A549 (cell line): ENCODE results near the gene TCN2. TPM values are rescaled to one million over a fixed set of nuclear protein-coding genes. Genes with fewer than 3 reads are reported as not detected.

Source experiments
- ATAC-seq, 2 experiments: fragments of 200-7000 bp in 1 of 2; fragments of >200 bp in 1 of 2; cut with Nextera tagmentation in 1 of 2; cut with Tn5 transposase in 1 of 2; 3 replicates each; pipeline versions ENCODE4 v1.8.0 to v1.9.1; 2018 to 2020; ENCODE audit warnings: mild to moderate bottlenecking in 1 of 2, moderate library complexity in 1 of 2
- CTCF ChIA-PET: fragments of 300-600 bp; sonication (Branson Sonifier 250); formaldehyde crosslinking; extraction: SDS; loops from one replicate; lab custom pipeline; 2021; ENCODE audit warnings: antibody characterized with exemption, inconsistent platforms; lab: Yijun Ruan, JAX
- POLR2A ChIA-PET: fragments of 350-600 bp; formaldehyde crosslinking; extraction: SDS; loops from one replicate; lab custom pipeline; 2021; ENCODE audit warnings: antibody characterized with exemption, inconsistent platforms; lab: Yijun Ruan, JAX
- DNase-seq, 2 experiments: peaks; one replicate each; pipeline versions ENCODE4 v3.0.0 to v3.0.0-alpha.2; 2011 to 2016; ENCODE audit warnings: low read depth in 1 of 2, low spot score in 1 of 2
- FAIRE-seq: peaks from 2 replicates; lab custom pipeline; 2011; peaks lifted over from hg19 to GRCh38; lab: Jason Lieb, UNC
- H3K27ac ChIP-seq, 2 experiments: fragments of >200 bp; sonication (Bioruptor Twin); formaldehyde crosslinking; 3 replicates each; pipeline ENCODE4 v1.5.1; 2016 to 2017
- H3K4me1 ChIP-seq: fragments of >200 bp; sonication (Bioruptor Twin); formaldehyde crosslinking; 3 replicates; pipeline ENCODE4 v1.6.1; 2016
- H3K4me2 ChIP-seq: fragments of >200 bp; sonication (Bioruptor Twin); formaldehyde crosslinking; 3 replicates; pipeline ENCODE4 v1.6.1; 2016
- H3K4me3 ChIP-seq: fragments of >200 bp; sonication (Bioruptor Twin); formaldehyde crosslinking; 3 replicates; pipeline ENCODE4 v1.5.1; 2016
- H3K9me3 ChIP-seq: fragments of >200 bp; sonication (Bioruptor Twin); formaldehyde crosslinking; 3 replicates; pipeline ENCODE4 v1.6.1; 2016
- BCL3 ChIP-seq: fragments of >200 bp; sonication (Bioruptor Twin); formaldehyde crosslinking; IDR thresholded peaks from 3 replicates; pipeline ENCODE4 v1.6.1; 2016
- BHLHE40 ChIP-seq: IDR thresholded peaks from 2 replicates; pipeline ENCODE4 v1.6.1; 2012; ENCODE audit warnings: low read depth, low read length, inconsistent platforms
- CHD2 ChIP-seq: fragments of 150-350 bp; IDR thresholded peaks from 2 replicates; pipeline ENCODE4 v1.6.1; 2014; ENCODE audit warnings: low read length; ENCODE audit not compliant: partially characterized antibody
- E2F6 ChIP-seq: IDR thresholded peaks from 2 replicates; pipeline ENCODE4 v1.6.1; 2012; ENCODE audit warnings: low read depth, borderline replicate concordance
- ELK1 ChIP-seq: fragments of 150-350 bp; IDR thresholded peaks from 2 replicates; pipeline ENCODE4 v1.6.1; 2014; ENCODE audit warnings: low read depth, mild to moderate bottlenecking, low read length
- ESRRA ChIP-seq: fragments of 150-350 bp; IDR thresholded peaks from 2 replicates; pipeline ENCODE4 v1.6.1; 2014; ENCODE audit warnings: mild to moderate bottlenecking, low read length, borderline replicate concordance
- HDAC2 ChIP-seq: fragments of 200-600 bp; sonication (generic); IDR thresholded peaks from 2 replicates; pipeline ENCODE4 v1.6.1; 2016
- HMGXB4 ChIP-seq: fragments of 250-450 bp; sonication (Bioruptor Pico); IDR thresholded peaks from 2 replicates; pipeline ENCODE4 v1.5.0; 2021; ENCODE audit warnings: mild to moderate bottlenecking, moderate library complexity, borderline replicate concordance
- HOXB5 ChIP-seq: fragments of 250-450 bp; sonication (Bioruptor Pico); IDR thresholded peaks from 2 replicates; pipeline ENCODE4 v1.5.0; 2020; ENCODE audit warnings: mild to moderate bottlenecking, moderate library complexity
- NR3C1 ChIP-seq: fragments of >200 bp; sonication (Bioruptor Twin); formaldehyde crosslinking; IDR thresholded peaks from 3 replicates; pipeline ENCODE4 v1.6.1; 2017
- PBX3 ChIP-seq: IDR thresholded peaks from 2 replicates; pipeline ENCODE4 v1.6.1; 2012
- POLR2AphosphoS2 ChIP-seq: conservative IDR thresholded peaks from 2 replicates; pipeline ENCODE4 v1.6.1; 2012; ENCODE audit warnings: low read length, improper control_type of control experiment, inconsistent platforms
- RAD21 ChIP-seq, 2 experiments: fragments of >200 bp in 1 of 2; sonication (Bioruptor Twin) in 1 of 2; formaldehyde crosslinking in 1 of 2; IDR thresholded peaks in 1 of 2; conservative IDR thresholded peaks in 1 of 2; 2 replicates in 1 of 2; 3 replicates in 1 of 2; pipeline ENCODE4 v1.6.1; 2012 to 2018; ENCODE audit warnings: inconsistent platforms in 1 of 2
- RCOR1 ChIP-seq: fragments of 150-350 bp; IDR thresholded peaks from 2 replicates; pipeline ENCODE4 v1.6.1; 2014; ENCODE audit warnings: antibody characterized with exemption, low read length, low read depth
- TFCP2L1 ChIP-seq: fragments of 250-450 bp; sonication (Bioruptor Pico); IDR thresholded peaks from 2 replicates; pipeline ENCODE4 v1.5.0; 2021; ENCODE audit warnings: mild to moderate bottlenecking
- USF2 ChIP-seq: fragments of 450-650 bp; IDR thresholded peaks from 2 replicates; pipeline ENCODE4 v1.6.1; 2014; ENCODE audit warnings: antibody characterized with exemption
- ZSCAN20 ChIP-seq: fragments of 250-450 bp; sonication (Bioruptor Pico); IDR thresholded peaks from 2 replicates; pipeline ENCODE4 v1.8.0; 2022; ENCODE audit warnings: mild to moderate bottlenecking, moderate library complexity
- WGBS: methylation state at CpG from one replicate; pipeline ENCODE4 v1.1.6; 2017; ENCODE audit errors: missing lambda C conversion rate; 5-methylcytosine and 5-hydroxymethylcytosine counted together
- polyA plus RNA-seq, 4 experiments: library from polyadenylated mRNA; depleted of rRNA in 3 of 4; stranded (reverse); fragments of >200 nt; fragmentation: RNase III in 1 of 4; extraction: RNeasy Plus Mini Kit Qiagen cat#74134 plus additional on column Dnase treatment in 1 of 4; gene quantifications; 2 replicates in 3 of 4; 3 replicates in 1 of 4; pipeline ENCODE4 v1.2.3, GENCODE V29; 2011 to 2017

TCN2 gene
- polyA plus RNA-seq, 2 of the 4 experiments (the other 2 are of a cell fraction) = 3.9 to 4.3 TPM

GRCh38 chr22:30655532-30655931 lies 48.6 kb downstream of the TCN2 start (continued):
- TF ChIP-seq RAD21 (conservative IDR thresholded peaks at IDR 0.05 in 1 of 2, IDR thresholded peaks at IDR 0.05 in 1 of 2) (no peak), PBX3 (no peak), USF2 (no peak), E2F6 (no peak), RCOR1 (no peak), HDAC2 (no peak)

GRCh38 chr22:30662040-30662439 lies 55.1 kb downstream of the TCN2 start:
- H3K27ac ChIP-seq = no peak overlapping the region
- H3K9me3 ChIP-seq = no peaks in the 10 kb centered on the region
- POLR2A ChIA-PET = interaction anchor here (0.7 kb wide), 1 partner anchor 213 kb away, joined by 5 read pairs; no protein-coding TSS in a partner anchor
- CTCF ChIA-PET = interaction anchor here (0.6 to 3.9 kb wide), 5 partner anchors 15 to 93 kb away, joined by 3 to 14 read pairs (median 3); partner anchors contain the start of gene SLC35E4
- WGBS = 87% methylated on average over 4 of the region's 4 CpGs
- no peak for DNase-seq
- H3K4me2 ChIP-seq = no peak overlapping the region
- TF ChIP-seq TFCP2L1 (no peak), PBX3 (no peak), HOXB5 (CRISPR knock-in tag) (no peak), HMGXB4 (CRISPR knock-in tag) (no peak), ZSCAN20 (CRISPR knock-in tag) (no peak), ELK1 (no peak), RCOR1 (no peak), POLR2AphosphoS2 (no peak), CHD2 (no peak), BCL3 (no peak), ESRRA (no peak), BHLHE40 (no peak), NR3C1 (no peak), HDAC2 (no peak)
- TF ChIP-seq, all 56 proteins: peak for 0
- Histone ChIP-seq H3K4me1 (0 out of 3 replicates have a peak, but pooled peaks cover 3% of the 10 kb centered on the region), H3K4me3 (no peak overlapping the region)
- FAIRE-seq = no peak
- ATAC-seq = no peak
